NCI-H510A (cell line): ENCODE measurements around the gene AGMO.
"Not testable (repeated sequence)": the region's sequence is repeated elsewhere in the genome, so short reads cannot be mapped to it uniquely, and the experiment has no call there.

Experiments
- DNase-seq: peaks from one replicate; lab custom pipeline; 2025; lab: John Stamatoyannopoulos, UW

AGMO gene

GRCh38 chr7:15559416-15559928, 2.3 kb downstream of the AGMO start:
- no peak for DNase-seq

- no peak for DNase-seq
Measured at GRCh38 chr7:15558756-15559155, 3.1 kb downstream of the AGMO start.

GRCh38 chr7:15557686-15558085, 4.1 kb downstream of the AGMO start:
- DNase-seq, result no peak

DNA sequence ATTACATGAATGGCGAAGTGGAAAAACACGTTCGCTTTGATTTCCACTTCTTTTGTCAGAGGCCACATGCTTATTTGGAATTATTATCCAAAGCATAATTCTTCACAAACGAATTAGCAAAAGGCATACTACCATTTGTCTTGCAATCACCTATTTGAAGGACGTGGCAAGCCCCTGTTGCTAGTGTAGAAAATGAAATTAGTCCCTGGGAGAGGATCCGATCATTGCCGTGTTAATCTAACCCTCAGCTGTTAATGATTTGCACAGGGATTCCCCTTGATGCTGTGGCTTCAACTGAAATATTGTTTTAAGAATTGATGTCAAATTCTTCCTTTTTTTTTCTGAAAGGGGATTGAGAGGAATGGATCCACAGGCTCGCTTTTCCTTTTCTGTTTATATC, 4.6 kb downstream of the AGMO start:
- no peak for DNase-seq

GRCh38 chr7:15556339-15557105, 5.3 kb downstream of the AGMO start:
- DNase-seq, result no peak

GRCh38 chr7:15555381-15555859, 6.4 kb downstream of the AGMO start:
- no peak for DNase-seq

- DNase-seq, result no peak
Measured at GRCh38 chr7:15554744-15555143, 7.1 kb downstream of the AGMO start.

GRCh38 chr7:15554081-15554480, 7.7 kb downstream of the AGMO start:
- no peak for DNase-seq

- DNase-seq, result not testable (repeated sequence)
Measured at GRCh38 chr7:15547320-15547719, 14.5 kb downstream of the AGMO start.

- DNase-seq, result no peak
Measured at GRCh38 chr7:15546272-15546792, 15.5 kb downstream of the AGMO start.

GRCh38 chr7:15544050-15544449, 17.8 kb downstream of the AGMO start:
- DNase-seq, result no peak

DNA sequence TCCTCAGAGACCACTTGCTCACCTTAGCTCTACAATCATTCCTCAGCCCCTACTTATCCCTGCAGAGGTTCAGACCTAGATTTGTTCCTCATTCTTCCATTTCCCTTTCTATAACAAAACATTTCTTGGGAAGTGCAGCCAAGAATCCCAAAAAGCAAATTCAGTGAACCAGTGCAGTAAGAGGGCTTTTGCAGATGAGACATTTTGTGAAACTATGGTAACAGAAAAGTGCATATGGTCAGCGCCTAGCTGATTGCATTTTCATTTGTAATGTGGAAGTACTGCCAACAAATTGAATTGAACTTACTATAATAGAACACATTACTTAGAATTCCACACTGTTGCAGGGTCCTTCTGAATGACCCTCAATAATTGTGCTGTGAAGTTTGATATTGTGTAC, 18.6 kb downstream of the AGMO start:
- no peak for DNase-seq

- no peak for DNase-seq
Measured at GRCh38 chr7:15527648-15528047, 34.2 kb downstream of the AGMO start.

GRCh38 chr7:15525652-15526263, 36.1 kb downstream of the AGMO start:
- no peak for DNase-seq

GRCh38 chr7:15524077-15524476, 37.7 kb downstream of the AGMO start:
- no peak for DNase-seq

GRCh38 chr7:15517865-15518264, 44.0 kb downstream of the AGMO start:
- DNase-seq, result not testable (repeated sequence)

GRCh38 chr7:15515252-15515651, 46.6 kb downstream of the AGMO start:
- no peak for DNase-seq

- no peak for DNase-seq
Measured at GRCh38 chr7:15508258-15508657, 53.6 kb downstream of the AGMO start.

DNA sequence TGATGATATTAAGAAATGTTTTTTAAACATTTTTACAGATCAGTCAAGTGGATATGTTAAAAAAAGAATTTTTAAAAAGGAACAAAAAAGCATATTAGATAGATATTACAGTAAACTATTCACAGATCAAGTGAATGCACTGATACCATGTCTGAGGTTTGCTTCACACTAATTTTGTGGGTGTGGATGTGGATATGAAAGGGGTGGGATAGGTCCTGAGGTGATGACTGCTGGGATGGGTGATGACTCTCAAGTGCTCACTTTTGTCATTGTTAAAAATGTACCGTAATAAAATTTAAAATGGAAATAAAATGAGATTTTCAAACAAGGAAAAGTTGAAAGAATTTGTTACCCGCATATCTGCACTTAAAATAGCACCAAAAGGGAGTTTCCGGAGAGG, 54.1 kb downstream of the AGMO start:
- no peak for DNase-seq

- DNase-seq, result no peak
Measured at GRCh38 chr7:15507171-15507570, 54.6 kb downstream of the AGMO start.

DNA sequence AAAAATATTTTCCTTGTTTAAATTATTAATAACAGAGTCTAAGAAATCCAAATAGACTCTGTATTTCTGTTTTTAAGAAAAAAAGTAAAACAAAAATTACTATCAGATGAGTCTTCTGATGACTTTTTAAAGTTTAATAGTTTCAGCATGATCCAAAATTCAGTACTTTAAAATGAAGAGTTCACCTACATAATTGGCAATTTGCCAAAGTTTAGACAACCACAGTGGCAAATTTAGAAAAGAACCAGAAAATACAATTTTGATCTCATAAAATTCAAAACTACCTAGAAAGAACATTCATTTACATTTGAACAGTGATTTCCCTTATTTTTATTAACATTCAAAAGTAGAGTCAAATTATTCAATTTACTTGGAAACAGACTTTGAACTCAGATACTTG, 56.1 kb downstream of the AGMO start:
- DNase-seq, result no peak

- no peak for DNase-seq
Measured at GRCh38 chr7:15504351-15504750, 57.5 kb downstream of the AGMO start.

- no peak for DNase-seq
Measured at GRCh38 chr7:15503603-15504290, 58.1 kb downstream of the AGMO start.
